GM13976 (cell line): Measurements from ENCODE around the gene DLGAP4.

ENCODE experiments used
- DNase-seq: peaks from one replicate; pipeline ENCODE4 v3.0.0; 2012; ENCODE audit warnings: low spot score
- in situ Hi-C: fragments of 300-500 bp; cut with MboI; formaldehyde crosslinking; loops from one replicate; pipeline ENCODE4 v1.12.0; 2022; ENCODE audit warnings: low sequenced_read_pairs, mixed read lengths, inconsistent platforms; ENCODE audit not compliant: unreplicated experiment
- TF ChIP-seq, protein P1 (sequence below): IDR thresholded peaks from 2 replicates; pipeline ENCODE4 v1.5.1; 2012; ENCODE audit warnings: borderline replicate concordance, mild to moderate bottlenecking; ENCODE audit not compliant: insufficient read depth; ENCODE audit errors: extremely low read depth, missing control alignments, control extremely low read depth

The DLGAP4 gene

DNA sequence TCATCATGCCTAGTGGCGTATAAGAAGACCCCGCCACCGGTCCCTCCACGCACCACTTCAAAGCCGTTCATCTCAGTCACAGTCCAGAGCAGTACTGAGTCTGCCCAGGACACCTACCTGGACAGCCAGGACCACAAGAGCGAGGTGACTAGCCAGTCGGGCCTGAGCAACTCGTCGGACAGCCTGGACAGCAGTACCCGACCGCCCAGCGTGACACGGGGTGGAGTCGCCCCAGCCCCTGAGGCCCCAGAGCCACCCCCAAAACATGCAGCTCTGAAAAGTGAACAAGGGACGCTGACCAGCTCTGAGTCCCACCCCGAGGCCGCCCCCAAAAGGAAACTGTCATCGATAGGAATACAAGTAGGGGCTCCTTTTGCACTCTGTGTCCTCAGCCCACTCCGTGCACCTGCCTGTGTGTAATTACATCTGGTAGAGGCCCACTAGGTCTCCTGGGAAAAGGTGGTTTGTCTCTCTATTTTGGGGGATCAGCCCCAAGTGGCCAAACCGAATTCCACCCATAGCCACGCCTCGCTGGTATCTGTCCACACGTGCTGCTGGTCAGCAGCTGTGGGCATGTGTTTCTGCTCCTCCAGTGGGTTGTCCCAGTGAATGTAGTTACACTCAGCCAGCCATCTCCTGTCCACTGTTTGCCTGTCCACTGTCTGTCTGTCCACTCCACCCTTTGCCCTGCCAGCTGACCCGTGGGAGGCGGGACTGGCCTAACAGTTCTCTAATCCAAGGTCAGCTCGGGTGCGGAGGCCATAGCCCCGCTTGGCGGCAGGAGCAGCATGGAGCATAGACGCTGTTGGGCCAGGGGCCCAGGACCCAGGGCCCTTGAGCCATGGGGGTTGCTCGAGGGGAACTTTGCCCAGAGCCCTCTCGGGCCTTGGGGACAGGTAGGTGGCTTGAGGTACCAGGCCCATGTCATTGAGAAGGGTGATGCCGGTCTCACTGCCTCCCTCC, 190.8 kb downstream of the DLGAP4 start:
- TF ChIP-seq, protein P1, sequence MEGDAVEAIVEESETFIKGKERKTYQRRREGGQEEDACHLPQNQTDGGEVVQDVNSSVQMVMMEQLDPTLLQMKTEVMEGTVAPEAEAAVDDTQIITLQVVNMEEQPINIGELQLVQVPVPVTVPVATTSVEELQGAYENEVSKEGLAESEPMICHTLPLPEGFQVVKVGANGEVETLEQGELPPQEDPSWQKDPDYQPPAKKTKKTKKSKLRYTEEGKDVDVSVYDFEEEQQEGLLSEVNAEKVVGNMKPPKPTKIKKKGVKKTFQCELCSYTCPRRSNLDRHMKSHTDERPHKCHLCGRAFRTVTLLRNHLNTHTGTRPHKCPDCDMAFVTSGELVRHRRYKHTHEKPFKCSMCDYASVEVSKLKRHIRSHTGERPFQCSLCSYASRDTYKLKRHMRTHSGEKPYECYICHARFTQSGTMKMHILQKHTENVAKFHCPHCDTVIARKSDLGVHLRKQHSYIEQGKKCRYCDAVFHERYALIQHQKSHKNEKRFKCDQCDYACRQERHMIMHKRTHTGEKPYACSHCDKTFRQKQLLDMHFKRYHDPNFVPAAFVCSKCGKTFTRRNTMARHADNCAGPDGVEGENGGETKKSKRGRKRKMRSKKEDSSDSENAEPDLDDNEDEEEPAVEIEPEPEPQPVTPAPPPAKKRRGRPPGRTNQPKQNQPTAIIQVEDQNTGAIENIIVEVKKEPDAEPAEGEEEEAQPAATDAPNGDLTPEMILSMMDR = no peak
- DNase-seq = no peak
- in situ Hi-C loops = no loop called here

GRCh38 chr20:36497856-36498255, 191.7 kb downstream of the DLGAP4 start:
- TF ChIP-seq, protein P1 = no peak
- DNase-seq = no peak
- in situ Hi-C loops = no loop called here

DNA sequence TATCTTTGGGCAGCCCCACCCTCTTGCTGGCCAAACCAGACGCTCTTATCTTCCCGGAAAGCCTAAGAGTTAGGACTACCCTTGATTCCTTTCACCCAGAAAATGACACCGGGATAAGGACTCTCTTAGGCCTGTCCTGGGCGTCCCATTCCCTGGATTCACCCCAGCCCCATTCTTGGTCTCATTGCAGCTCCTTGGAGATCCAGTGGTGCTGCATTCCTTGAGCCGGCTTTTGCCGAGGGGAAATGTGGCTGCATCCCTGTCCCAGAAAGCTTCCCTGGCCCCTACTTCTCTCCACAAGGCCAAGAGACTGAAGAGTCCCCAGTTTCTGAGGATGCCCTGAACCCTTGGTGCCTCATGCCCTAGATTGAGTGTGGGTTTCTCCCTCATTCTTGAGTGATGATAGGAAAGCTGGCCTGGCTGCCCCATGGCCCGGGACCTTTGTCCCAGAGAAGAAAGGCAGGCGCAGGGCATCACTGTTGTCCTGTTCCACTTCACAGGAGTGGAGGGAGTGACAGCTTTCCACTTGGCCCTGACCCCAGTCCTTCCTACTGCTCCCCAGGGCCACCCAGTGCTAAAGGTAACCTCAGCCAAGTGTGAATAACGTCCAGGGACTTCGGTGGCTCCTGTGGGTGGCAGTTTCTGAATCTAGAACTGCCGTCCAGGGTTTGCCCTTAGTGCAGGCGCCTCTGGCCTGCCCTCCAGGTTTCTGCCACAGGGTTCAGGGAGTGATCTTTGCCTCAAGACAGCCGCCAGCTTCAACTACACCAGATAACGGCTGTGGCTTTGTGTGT, 192.4 kb downstream of the DLGAP4 start:
- in situ Hi-C loops = no loop called here
- no peak for DNase-seq
- TF ChIP-seq, protein P1 = no peak

DNA sequence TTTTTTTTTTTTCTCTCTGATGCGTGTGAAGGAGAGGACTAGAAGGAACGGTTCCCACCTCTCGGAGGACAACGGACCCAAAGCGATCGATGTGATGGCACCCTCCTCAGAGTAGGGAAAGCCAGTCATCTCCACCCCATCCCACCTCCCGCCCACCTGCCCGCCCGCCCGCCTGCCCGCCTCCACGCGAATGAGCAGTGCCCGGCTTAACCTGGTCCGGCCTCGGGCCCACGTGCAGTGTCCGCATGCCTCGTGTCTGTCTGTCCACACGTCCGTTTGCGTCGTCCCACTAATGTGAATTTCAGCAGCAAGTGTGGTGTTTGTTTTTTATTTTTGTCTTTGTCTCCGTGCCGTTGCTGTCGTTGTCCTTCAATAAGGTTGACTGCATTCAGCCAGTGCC, 193.1 kb downstream of the DLGAP4 start:
- TF ChIP-seq, protein P1 = no peak
- no peak for DNase-seq
- in situ Hi-C loops = no loop called here

DNA sequence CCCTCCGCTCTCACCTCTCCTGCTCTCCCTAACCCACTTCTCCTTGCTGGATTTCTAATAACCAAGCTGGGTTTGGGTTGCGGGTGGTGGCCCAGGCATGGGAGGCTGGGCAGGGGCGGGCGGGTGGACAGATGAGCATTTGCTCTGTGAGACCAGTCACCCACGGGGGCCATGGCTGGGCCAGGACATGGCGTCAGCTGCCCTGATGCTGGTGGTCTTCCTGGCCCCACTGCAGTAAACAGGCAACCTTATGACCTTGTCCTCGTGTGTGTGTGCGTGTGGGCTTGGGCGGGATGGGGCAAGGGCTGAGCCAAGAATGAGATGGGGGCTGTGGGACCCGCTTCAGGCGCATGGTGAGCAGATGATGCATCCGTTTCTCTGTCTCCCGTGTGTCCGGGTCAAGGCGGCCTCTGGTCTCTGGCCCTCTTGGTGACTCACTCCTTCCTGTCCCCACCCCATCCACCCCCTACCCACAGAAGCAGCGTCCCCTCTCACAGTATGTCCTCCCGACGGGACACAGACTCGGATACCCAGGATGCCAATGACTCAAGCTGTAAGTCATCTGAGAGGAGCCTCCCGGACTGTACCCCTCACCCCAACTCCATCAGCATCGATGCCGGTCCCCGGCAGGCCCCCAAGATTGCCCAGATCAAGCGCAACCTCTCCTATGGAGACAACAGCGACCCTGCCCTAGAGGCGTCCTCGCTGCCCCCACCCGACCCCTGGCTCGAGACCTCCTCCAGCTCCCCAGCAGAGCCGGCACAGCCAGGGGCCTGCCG, 193.8 kb downstream of the DLGAP4 start:
- TF ChIP-seq, protein P1 = no peak
- DNase-seq = no peak
- in situ Hi-C loops = no loop called here
